ENCODE measurements around the gene STIP1.

GRCh38 chr11:64163951-64164350, 22.0 kb upstream of the STIP1 start:
- no peak for TF ChIP-seq POLR2A (IDR thresholded peaks at IDR 0.05)
- no peak for TF ChIP-seq CTCF (IDR thresholded peaks at IDR 0.05)

All from lower leg skin (tissue), 3 donors.